ENCODE data around the gene CNNM1.

CNNM1 gene

DNA sequence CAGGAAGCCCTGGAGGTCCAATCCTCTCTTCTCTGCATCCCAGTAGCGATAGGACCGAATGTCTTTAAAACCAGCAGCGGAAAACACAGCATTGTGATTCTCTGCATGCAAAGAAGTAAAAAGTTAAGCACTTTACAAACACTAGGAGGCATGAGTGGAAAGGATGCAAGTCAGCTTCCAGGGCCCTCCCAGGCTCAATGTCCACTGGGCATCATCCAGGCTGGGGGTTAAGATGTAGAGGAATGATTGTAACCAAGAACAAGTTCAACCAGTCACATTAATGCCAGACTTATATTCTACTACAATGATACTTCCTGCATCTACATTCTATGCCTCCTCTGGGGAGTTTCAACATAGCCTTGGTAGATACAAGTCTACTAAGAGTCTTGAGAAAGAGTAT, 77.0 kb downstream of the CNNM1 start:
- H3K27me3 ChIP-seq = no peaks in the 10 kb centered on the region
- no peaks in the 10 kb centered on the region for H3K9me3 ChIP-seq
- no peak overlapping the region for H3K4me2 ChIP-seq
- H3K27ac ChIP-seq = no peak overlapping the region
- H3K36me3 ChIP-seq = peaks cover 61% of the 10 kb centered on the region
- peaks cover 5% of the 10 kb centered on the region; the same call in 1 of the 2 replicates for H4K20me1 ChIP-seq
- H3K4me1 ChIP-seq = peaks cover 26% of the 10 kb centered on the region
- H3K4me3 ChIP-seq = no peak overlapping the region
- no peak for TF ChIP-seq Cebpa-rat (IDR thresholded peaks at IDR 0.05)
- no peak overlapping the region for H3K9ac ChIP-seq

DNA sequence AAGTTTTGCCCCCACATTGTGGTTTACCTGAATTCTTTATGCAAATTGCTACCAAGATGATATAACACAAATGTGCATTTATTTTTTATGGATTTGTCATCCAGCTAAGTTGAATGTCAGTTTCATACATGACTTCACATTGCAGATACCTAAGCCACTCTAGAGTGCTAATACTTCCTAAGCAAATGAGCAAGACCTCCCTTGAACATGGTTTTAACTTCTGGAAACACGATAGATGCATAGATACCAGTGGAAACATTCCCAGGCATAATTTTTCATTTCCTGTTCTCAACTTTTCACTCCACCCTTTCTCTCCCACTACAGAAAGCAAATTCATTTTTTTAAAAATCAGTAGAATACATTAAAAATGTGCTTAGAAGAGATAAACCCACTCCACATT, 81.0 kb downstream of the CNNM1 start:
- H3K4me2 ChIP-seq = no peak overlapping the region
- no peaks in the 10 kb centered on the region for H3K4me1 ChIP-seq
- H3K4me3 ChIP-seq = no peak overlapping the region
- TF ChIP-seq Cebpa-rat (IDR thresholded peaks at IDR 0.05) = no peak
- H3K27me3 ChIP-seq = no peaks in the 10 kb centered on the region
- peaks cover 30% of the 10 kb centered on the region for H3K36me3 ChIP-seq
- no peak overlapping the region for H3K27ac ChIP-seq
- H3K9me3 ChIP-seq = no peaks in the 10 kb centered on the region
- no peaks in the 10 kb centered on the region; the same call in 1 of the 2 replicates for H4K20me1 ChIP-seq
- H3K9ac ChIP-seq = no peak overlapping the region

DNA sequence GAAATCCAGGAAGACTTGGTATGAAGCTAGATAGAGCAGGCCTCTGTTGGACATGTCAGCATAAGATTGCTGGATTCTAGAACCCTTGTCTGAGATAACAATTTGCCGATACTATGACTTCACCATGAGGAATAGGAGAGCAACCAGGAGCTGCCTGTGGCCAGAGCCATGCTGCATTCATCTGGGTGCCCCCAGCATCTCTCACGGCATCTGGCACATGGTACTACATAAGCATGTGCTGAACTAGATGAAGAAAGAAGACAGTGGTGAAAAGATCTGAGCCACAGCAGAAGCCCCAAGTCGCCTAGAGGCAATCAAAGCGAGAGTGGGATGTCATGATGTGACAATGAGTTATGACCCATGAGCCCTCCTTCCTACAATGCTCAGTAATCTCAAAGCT, 81.7 kb downstream of the CNNM1 start:
- Histone ChIP-seq H3K4me1 (no peaks in the 10 kb centered on the region), H4K20me1 (no peaks in the 10 kb centered on the region; the same call in 1 of the 2 replicates), H3K4me2 (no peak overlapping the region), H3K4me3 (no peak overlapping the region), H3K9me3 (no peaks in the 10 kb centered on the region), H3K9ac (no peak overlapping the region), H3K36me3 (peaks cover 24% of the 10 kb centered on the region), H3K27ac (no peak overlapping the region), H3K27me3 (no peaks in the 10 kb centered on the region)
- no peak for TF ChIP-seq Cebpa-rat (IDR thresholded peaks at IDR 0.05)

DNA sequence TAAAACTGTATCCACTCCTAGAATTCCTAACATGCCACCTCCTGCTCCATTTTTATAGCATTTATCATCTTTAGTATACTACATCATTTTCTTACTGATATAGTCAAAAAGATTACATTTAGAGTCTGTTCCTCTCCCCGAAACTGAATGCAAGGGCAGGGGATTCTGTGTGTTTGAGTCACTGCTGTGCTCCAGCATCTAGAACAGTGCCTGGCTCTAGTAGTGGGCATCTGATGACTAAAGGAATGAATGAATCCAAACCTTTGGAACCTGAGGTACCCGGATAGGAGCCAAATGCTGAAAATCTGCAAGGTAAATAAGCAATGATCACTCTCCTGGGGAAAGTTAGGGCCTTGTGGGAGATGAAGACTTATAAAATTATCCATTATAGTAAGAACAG, 82.4 kb downstream of the CNNM1 start:
- Histone ChIP-seq H3K9ac (no peak overlapping the region), H3K9me3 (0 out of 2 replicates have a peak, but pooled peaks cover 3% of the 10 kb centered on the region), H3K4me2 (no peak overlapping the region), H4K20me1 (no peaks in the 10 kb centered on the region; the same call in 1 of the 2 replicates), H3K4me1 (no peaks in the 10 kb centered on the region), H3K36me3 (peaks cover 17% of the 10 kb centered on the region), H3K4me3 (no peak overlapping the region), H3K27me3 (no peaks in the 10 kb centered on the region), H3K27ac (no peak overlapping the region)
- TF ChIP-seq Cebpa-rat (IDR thresholded peaks at IDR 0.05) = no peak

DNA sequence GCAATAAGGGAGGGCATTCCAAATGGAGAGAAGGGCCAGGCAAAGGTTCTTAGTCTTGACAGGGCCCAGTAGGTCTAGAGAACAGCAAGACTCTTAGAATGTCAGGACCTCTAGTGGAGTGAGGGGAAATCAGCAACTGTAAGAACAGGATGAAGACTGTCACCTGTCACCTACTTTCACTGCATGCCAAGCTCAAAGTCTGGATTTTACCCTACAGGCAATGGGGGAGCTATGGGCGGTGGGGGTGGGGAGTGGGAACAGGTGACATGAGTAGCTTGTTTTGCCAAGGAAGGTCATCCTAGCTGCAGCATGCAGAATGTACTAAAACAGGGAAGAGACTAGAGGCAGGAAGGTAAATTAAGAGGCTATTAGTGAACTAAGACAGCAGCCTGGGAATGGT, 82.9 kb downstream of the CNNM1 start:
- H3K9ac ChIP-seq = no peak overlapping the region
- H3K9me3 ChIP-seq = 0 out of 2 replicates have a peak, but pooled peaks cover 3% of the 10 kb centered on the region
- TF ChIP-seq Cebpa-rat (IDR thresholded peaks at IDR 0.05) = no peak
- no peak overlapping the region for H3K4me2 ChIP-seq
- peaks cover 12% of the 10 kb centered on the region for H3K36me3 ChIP-seq
- H4K20me1 ChIP-seq = no peaks in the 10 kb centered on the region; the same call in 1 of the 2 replicates
- no peak overlapping the region for H3K27ac ChIP-seq
- H3K4me1 ChIP-seq = no peaks in the 10 kb centered on the region
- H3K27me3 ChIP-seq = no peaks in the 10 kb centered on the region
- no peak overlapping the region for H3K4me3 ChIP-seq

DNA sequence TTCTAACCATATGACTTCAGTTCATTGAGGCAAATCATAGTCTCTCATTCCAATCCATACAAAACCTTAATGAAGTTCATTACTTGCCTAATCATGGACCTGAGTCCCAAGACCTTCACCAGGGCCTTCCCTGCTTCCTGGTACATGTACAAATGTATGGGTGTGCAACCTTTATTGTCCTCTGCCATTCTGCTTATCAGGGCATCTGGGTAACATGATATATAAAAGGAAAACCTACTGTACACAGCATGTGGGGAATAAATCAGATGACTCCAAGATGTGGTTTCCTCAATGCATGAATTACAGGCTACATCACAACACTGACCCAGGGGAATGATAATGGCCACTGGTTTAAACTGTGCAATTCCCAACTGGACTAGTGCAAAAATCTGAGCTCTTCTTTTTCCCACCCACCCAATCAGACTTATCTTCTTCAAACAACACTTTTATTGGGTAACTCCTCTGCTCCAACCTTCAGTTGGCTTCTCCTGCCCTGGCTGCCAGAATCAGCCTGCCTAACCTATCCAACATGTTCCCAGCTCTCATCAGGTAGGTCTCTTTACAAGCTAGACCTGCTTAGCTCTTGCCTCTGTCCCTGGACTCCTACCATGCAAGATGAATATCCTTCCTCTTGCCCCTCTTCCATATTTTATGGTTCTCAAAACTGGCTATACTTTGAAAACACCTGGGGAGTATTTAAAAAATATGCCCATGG, 89.9 kb downstream of the CNNM1 start:
- no peak for TF ChIP-seq Cebpa-rat (IDR thresholded peaks at IDR 0.05)
- Histone ChIP-seq H3K4me3 (no peak overlapping the region), H3K4me1 (no peaks in the 10 kb centered on the region), H3K9me3 (0 out of 2 replicates have a peak, but pooled peaks cover 3% of the 10 kb centered on the region), H3K27me3 (no peaks in the 10 kb centered on the region), H3K4me2 (no peak overlapping the region), H3K9ac (no peak overlapping the region), H3K27ac (no peak overlapping the region), H3K36me3 (peaks cover 40% of the 10 kb centered on the region), H4K20me1 (no peaks in the 10 kb centered on the region; the same call in 1 of the 2 replicates)

DNA sequence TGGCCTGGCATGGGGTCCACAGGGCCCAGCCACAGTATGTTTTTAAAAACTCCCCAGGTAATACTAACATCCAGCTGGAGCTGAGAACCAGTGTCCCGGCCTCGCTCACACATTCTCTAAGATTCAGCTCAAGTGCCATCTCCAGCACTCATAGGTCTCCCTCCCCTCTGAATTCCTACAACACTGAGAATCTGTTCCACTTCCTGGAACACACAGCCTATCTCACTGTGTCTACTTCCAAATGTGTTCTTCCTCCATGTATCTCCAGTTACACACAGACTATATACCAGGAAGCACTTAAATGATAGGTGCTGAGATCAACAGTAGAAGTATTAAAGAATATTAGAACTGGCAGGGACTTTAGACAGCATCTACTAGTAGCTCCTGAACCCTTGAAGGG, 90.5 kb downstream of the CNNM1 start:
- Histone ChIP-seq H3K9me3 (0 out of 2 replicates have a peak, but pooled peaks cover 3% of the 10 kb centered on the region), H3K4me3 (no peak overlapping the region), H3K9ac (no peak overlapping the region), H4K20me1 (no peaks in the 10 kb centered on the region; the same call in 1 of the 2 replicates), H3K36me3 (peaks cover 42% of the 10 kb centered on the region), H3K4me2 (no peak overlapping the region), H3K27me3 (no peaks in the 10 kb centered on the region), H3K27ac (no peak overlapping the region), H3K4me1 (no peaks in the 10 kb centered on the region)
- no peak for TF ChIP-seq Cebpa-rat (IDR thresholded peaks at IDR 0.05)

DNA sequence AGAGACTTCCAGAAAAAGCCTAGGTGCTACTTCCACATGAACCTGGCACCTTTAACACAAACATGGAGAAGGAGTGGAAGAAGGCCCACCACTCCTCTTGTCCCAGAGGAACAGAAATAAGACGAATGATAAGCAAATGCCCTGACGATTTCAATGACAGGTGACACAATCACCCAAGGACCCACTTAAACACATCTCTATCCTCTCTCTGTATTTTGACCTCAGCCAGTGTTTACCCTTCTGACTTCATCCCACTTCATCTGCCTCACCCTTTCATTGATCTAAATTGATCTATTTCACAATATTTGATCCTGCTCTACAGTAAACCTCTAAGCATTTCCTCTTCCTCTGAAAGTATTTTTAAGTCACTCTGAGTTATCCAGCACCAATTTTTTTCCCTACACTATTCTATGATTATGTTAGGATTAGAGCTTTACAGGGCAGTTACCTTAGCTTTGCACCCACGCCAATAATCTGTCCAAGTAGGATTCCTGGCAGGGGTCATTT, 92.1 kb downstream of the CNNM1 start:
- no peak overlapping the region for H3K9ac ChIP-seq
- TF ChIP-seq Cebpa-rat (IDR thresholded peaks at IDR 0.05) = no peak
- H3K4me3 ChIP-seq = no peak overlapping the region
- no peak overlapping the region for H3K4me2 ChIP-seq
- no peaks in the 10 kb centered on the region for H3K27me3 ChIP-seq
- 0 out of 2 replicates have a peak, but pooled peaks cover 3% of the 10 kb centered on the region for H3K9me3 ChIP-seq
- H3K27ac ChIP-seq = no peak overlapping the region
- peaks cover 6% of the 10 kb centered on the region; the same call in 1 of the 2 replicates for H4K20me1 ChIP-seq
- peaks cover 58% of the 10 kb centered on the region for H3K36me3 ChIP-seq
- peaks cover 4% of the 10 kb centered on the region; the same call in 1 of the 2 replicates for H3K4me1 ChIP-seq

DNA sequence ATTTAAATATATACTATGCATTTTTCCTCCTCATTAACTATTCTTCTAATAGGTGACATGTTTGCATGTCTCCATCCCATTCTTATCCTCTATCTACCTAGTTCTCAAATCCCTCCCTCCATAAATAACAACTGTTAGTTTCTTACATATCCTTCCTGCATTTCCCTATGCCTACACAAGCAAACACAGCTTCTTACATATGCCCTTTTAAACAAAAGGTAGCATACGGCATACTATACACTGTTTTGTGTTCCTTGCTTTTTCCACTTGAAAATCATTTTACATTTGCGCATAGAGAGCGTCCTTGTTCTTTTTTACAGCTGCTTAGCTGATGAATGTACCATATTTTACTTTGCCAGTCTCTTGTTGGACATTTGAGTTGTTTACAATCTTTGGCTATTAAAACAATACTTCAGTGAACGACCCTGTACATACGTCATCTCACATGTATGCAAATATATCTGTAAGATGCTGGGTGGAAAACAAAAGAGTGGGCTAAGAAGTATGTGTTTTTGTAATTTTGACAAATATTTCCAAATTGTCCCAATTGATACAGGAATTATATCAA, 93.5 kb downstream of the CNNM1 start:
- peaks cover 58% of the 10 kb centered on the region for H3K36me3 ChIP-seq
- peaks cover 5% of the 10 kb centered on the region; the same call in 1 of the 2 replicates for H3K4me1 ChIP-seq
- no peaks in the 10 kb centered on the region for H3K27me3 ChIP-seq
- no peak overlapping the region for H3K27ac ChIP-seq
- no peak overlapping the region for H3K4me3 ChIP-seq
- peaks cover 6% of the 10 kb centered on the region; the same call in 1 of the 2 replicates for H4K20me1 ChIP-seq
- no peak overlapping the region for H3K4me2 ChIP-seq
- no peak for TF ChIP-seq Cebpa-rat (IDR thresholded peaks at IDR 0.05)
- no peaks in the 10 kb centered on the region for H3K9me3 ChIP-seq
- H3K9ac ChIP-seq = no peak overlapping the region

DNA sequence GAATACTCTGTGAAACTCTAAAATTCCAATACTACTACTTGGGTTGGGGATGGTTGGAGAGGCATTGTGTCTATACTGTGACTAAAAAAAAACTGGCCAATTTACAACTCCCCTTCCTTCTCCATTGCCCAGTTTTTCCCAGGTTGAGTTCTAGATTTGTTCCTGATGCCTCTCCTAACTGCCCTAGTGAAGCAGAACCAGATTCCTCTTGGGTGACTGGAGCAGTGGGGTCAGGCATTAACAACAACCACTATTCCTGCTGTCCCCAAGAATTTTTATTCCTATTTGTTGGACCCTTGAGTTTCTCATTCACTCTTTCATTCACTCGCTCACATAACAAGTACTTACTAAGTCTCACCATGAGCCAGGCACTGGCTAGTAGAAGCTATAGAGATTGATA, 95.5 kb downstream of the CNNM1 start:
- no peak overlapping the region for H3K9ac ChIP-seq
- H3K4me2 ChIP-seq = no peak overlapping the region
- no peaks in the 10 kb centered on the region for H3K27me3 ChIP-seq
- H3K4me3 ChIP-seq = no peak overlapping the region
- peaks cover 42% of the 10 kb centered on the region for H3K36me3 ChIP-seq
- H3K9me3 ChIP-seq = no peaks in the 10 kb centered on the region
- H3K4me1 ChIP-seq = peaks cover 14% of the 10 kb centered on the region
- H4K20me1 ChIP-seq = peaks cover 6% of the 10 kb centered on the region; the same call in 1 of the 2 replicates
- TF ChIP-seq Cebpa-rat (IDR thresholded peaks at IDR 0.05) = no peak
- H3K27ac ChIP-seq = no peak overlapping the region
